T1000 (cell line): ENCODE results near the gene FOXD4L6.
"Not testable (repeated sequence)": the region's sequence is repeated elsewhere in the genome, so short reads cannot be mapped to it uniquely, and the experiment has no call there.

Source experiments
- DNase-seq: peaks from one replicate; lab custom pipeline; 2025; ENCODE audit warnings: mixed read lengths; lab: John Stamatoyannopoulos, UW

The FOXD4L6 gene

GRCh38 chr9:41100508-41100907 lies 28.0 kb downstream of the FOXD4L6 start:
- not testable (repeated sequence) for DNase-seq

- not testable (repeated sequence) for DNase-seq
Observed at GRCh38 chr9:41098759-41099158, 29.7 kb downstream of the FOXD4L6 start.

- DNase-seq = not testable (repeated sequence)
Observed at GRCh38 chr9:41095060-41095459, 33.4 kb downstream of the FOXD4L6 start.

GRCh38 chr9:41094010-41094773 lies 34.3 kb downstream of the FOXD4L6 start:
- DNase-seq = not testable (repeated sequence)

GRCh38 chr9:41090922-41091321 lies 37.6 kb downstream of the FOXD4L6 start:
- DNase-seq = not testable (repeated sequence)

GRCh38 chr9:41090386-41090785 lies 38.1 kb downstream of the FOXD4L6 start:
- not testable (repeated sequence) for DNase-seq

- DNase-seq = not testable (repeated sequence)
Observed at GRCh38 chr9:41088450-41089059, 39.9 kb downstream of the FOXD4L6 start.

- DNase-seq = not testable (repeated sequence)
Observed at GRCh38 chr9:41087929-41088328, 40.6 kb downstream of the FOXD4L6 start.

GRCh38 chr9:41087157-41087780 lies 41.2 kb downstream of the FOXD4L6 start:
- not testable (repeated sequence) for DNase-seq

GRCh38 chr9:41086685-41087084 lies 41.8 kb downstream of the FOXD4L6 start:
- not testable (repeated sequence) for DNase-seq

- not testable (repeated sequence) for DNase-seq
Observed at GRCh38 chr9:41086215-41086614, 42.3 kb downstream of the FOXD4L6 start.

GRCh38 chr9:41082358-41082757 lies 46.1 kb downstream of the FOXD4L6 start:
- not testable (repeated sequence) for DNase-seq

- DNase-seq = not testable (repeated sequence)
Observed at GRCh38 chr9:41079464-41079863, 49.0 kb downstream of the FOXD4L6 start.

GRCh38 chr9:41077586-41077985 lies 50.9 kb downstream of the FOXD4L6 start:
- DNase-seq = not testable (repeated sequence)
